ENCODE measurements around the gene FHIT. TPM values are rescaled to one million over a fixed set of nuclear protein-coding genes. Genes with fewer than 3 reads are reported as not detected.
"Not testable (repeated sequence)": the region's sequence is repeated elsewhere in the genome, so short reads cannot be mapped to it uniquely, and the experiment has no call there.

FHIT gene
- total RNA-seq, 4 donors from 2014 or later: 3.2 to 10.9 (median 6.4) TPM

- no peak for TF ChIP-seq CTCF (IDR thresholded peaks at IDR 0.05)
- no peak for ATAC-seq (ENCODE audit: low FRiP score)
- no peak for DNase-seq (ENCODE audit: low spot score)
Measured at GRCh38 chr3:60555686-60556354, 695.4 kb downstream of the FHIT start.

GRCh38 chr3:60553144-60553543 lies 698.1 kb downstream of the FHIT start:
- ATAC-seq (ENCODE audit: low FRiP score) (no peak), DNase-seq (ENCODE audit: low spot score) (no peak)
- TF ChIP-seq CTCF (IDR thresholded peaks at IDR 0.05): no peak

GRCh38 chr3:60552581-60552980 lies 698.7 kb downstream of the FHIT start:
- ATAC-seq (ENCODE audit: low FRiP score) (no peak), DNase-seq (ENCODE audit: low spot score) (no peak)
- TF ChIP-seq CTCF (IDR thresholded peaks at IDR 0.05): no peak

- ATAC-seq (ENCODE audit: low FRiP score) (no peak), DNase-seq (ENCODE audit: low spot score) (no peak)
- no peak for TF ChIP-seq CTCF (IDR thresholded peaks at IDR 0.05)
Measured at GRCh38 chr3:60551455-60552209, 699.6 kb downstream of the FHIT start.

- no peak for ATAC-seq (ENCODE audit: low FRiP score)
- DNase-seq (ENCODE audit: low spot score): no peak
- no peak for TF ChIP-seq CTCF (IDR thresholded peaks at IDR 0.05)
Measured at GRCh38 chr3:60549863-60550262, 701.4 kb downstream of the FHIT start.

- TF ChIP-seq CTCF (IDR thresholded peaks at IDR 0.05): no peak
- ATAC-seq (ENCODE audit: low FRiP score) (no peak), DNase-seq (ENCODE audit: low spot score) (no peak)
Measured at GRCh38 chr3:60542995-60543394, 708.3 kb downstream of the FHIT start.

GRCh38 chr3:60539394-60539793 lies 711.9 kb downstream of the FHIT start:
- DNase-seq (ENCODE audit: low spot score); ATAC-seq (ENCODE audit: low FRiP score): not testable (repeated sequence)

Measured in omental fat pad (tissue), 4 donors.